Right ventricle myocardium inferior (tissue), 1 donor: ENCODE results near the gene GEN1. TPM values are rescaled to one million over a fixed set of nuclear protein-coding genes. Genes with fewer than 3 reads are reported as not detected.

ENCODE experiments used
- ATAC-seq: fragments of 200-7000 bp; cut with Tn5 transposase; one replicate; pipeline ENCODE4 v1.9.1; 2020; ENCODE audit warnings: mild to moderate bottlenecking, moderate library complexity
- DNase-seq: peaks from one replicate; pipeline ENCODE4 v3.0.0; 2021; ENCODE audit errors: missing footprints
- intact Hi-C: fragments of 100-400 bp; cut with DNase I; formaldehyde crosslinking; loops from one replicate; pipeline ENCODE4 v1.11.0; 2022
- total RNA-seq: library from RNA; stranded (reverse); fragmentation: NEBNext Ultra II Directional; extraction: Animal tissue kit (Norgen Biotek cat#: 25700); gene quantifications from one replicate; pipeline ENCODE4 v1.2.1, GENCODE V29; 2021
- donor health status: DM: no; HTN: yes; CAD: no; lungs with severe emphysema.

The GEN1 gene
- total RNA-seq, 1 donor from 2014 or later, result 3.3 TPM

GRCh38 chr2:17752246-17752645 is 1.7 kb upstream of the GEN1 start:
- no peak for ATAC-seq
- intact Hi-C loops, result no loop called here
- no peak for DNase-seq

GRCh38 chr2:17752892-17753802 is 791 bp upstream of the GEN1 start:
- intact Hi-C loops, result loop anchor here (1.0 kb wide), 1 partner anchor 77 kb away; no protein-coding TSS in a partner anchor
- peak; percentile 75 for ATAC-seq
- no peak for DNase-seq

- DNase-seq (no peak), ATAC-seq (no peak)
- intact Hi-C loops, result no loop called here
Measured at GRCh38 chr2:17754773-17755425, 961 bp downstream of the GEN1 start.

- intact Hi-C loops, result no loop called here
- DNase-seq (no peak), ATAC-seq (no peak)
Measured at GRCh38 chr2:17756668-17757067, 2.7 kb downstream of the GEN1 start.

- ATAC-seq, result no peak
- DNase-seq, result no peak
- intact Hi-C loops, result no loop called here
Measured at GRCh38 chr2:17757321-17757720, 3.4 kb downstream of the GEN1 start.

- ATAC-seq (no peak), DNase-seq (no peak)
- intact Hi-C loops, result no loop called here
Measured at GRCh38 chr2:17758118-17758517, 4.2 kb downstream of the GEN1 start.

- DNase-seq (no peak), ATAC-seq (no peak)
- intact Hi-C loops, result no loop called here
Measured at GRCh38 chr2:17759805-17760204, 5.9 kb downstream of the GEN1 start.

- intact Hi-C loops, result no loop called here
- no peak for ATAC-seq
Measured at GRCh38 chr2:17762451-17762850, 8.5 kb downstream of the GEN1 start.

GRCh38 chr2:17763641-17764333 is 9.8 kb downstream of the GEN1 start:
- intact Hi-C loops, result no loop called here
- DNase-seq, result no peak
- ATAC-seq, result no peak

More at GRCh38 chr2:17762451-17762850, 8.5 kb downstream of the GEN1 start:
- no peak for DNase-seq

- intact Hi-C loops, result loop anchor here (5.0 kb wide), 1 partner anchor 57 kb away; no protein-coding TSS in a partner anchor
- DNase-seq (no peak), ATAC-seq (no peak)
Measured at GRCh38 chr2:17765398-17765797, 11.5 kb downstream of the GEN1 start.

- no peak for ATAC-seq
- DNase-seq, result no peak
- intact Hi-C loops, result loop anchor here (5.0 kb wide), 1 partner anchor 53 kb away; no protein-coding TSS in a partner anchor
Measured at GRCh38 chr2:17768894-17769293, 15.0 kb downstream of the GEN1 start.

- intact Hi-C loops, result no loop called here
- no peak for DNase-seq
- no peak for ATAC-seq
Measured at GRCh38 chr2:17771956-17772355, 18.0 kb downstream of the GEN1 start.

- intact Hi-C loops, result no loop called here
- ATAC-seq, result no peak
- no peak for DNase-seq
Measured at GRCh38 chr2:17772532-17772931, 18.6 kb downstream of the GEN1 start.

GRCh38 chr2:17780546-17780945 is 26.6 kb downstream of the GEN1 start:
- DNase-seq (no peak), ATAC-seq (no peak)
- intact Hi-C loops, result no loop called here

GRCh38 chr2:17781482-17781881 is 27.5 kb downstream of the GEN1 start:
- no peak for DNase-seq
- no peak for ATAC-seq
- intact Hi-C loops, result no loop called here

GRCh38 chr2:17786727-17787126 is 32.8 kb downstream of the GEN1 start:
- intact Hi-C loops, result no loop called here
- ATAC-seq (no peak), DNase-seq (no peak)

GRCh38 chr2:17788773-17789172 is 34.8 kb downstream of the GEN1 start:
- DNase-seq (no peak), ATAC-seq (no peak)
- intact Hi-C loops, result no loop called here

- intact Hi-C loops, result no loop called here
- no peak for ATAC-seq
- no peak for DNase-seq
Measured at GRCh38 chr2:17790536-17790935, 36.6 kb downstream of the GEN1 start.

- DNase-seq (no peak), ATAC-seq (no peak)
- intact Hi-C loops, result no loop called here
Measured at GRCh38 chr2:17791121-17791816, 37.3 kb downstream of the GEN1 start.
